K562 treated with DMSO at 1 percent for 4 hours (cell line): ENCODE measurements around the gene ELF4. TPM values are rescaled to one million over a fixed set of nuclear protein-coding genes. Genes with fewer than 3 reads are reported as not detected.

Experiments used
- total RNA-seq: library from RNA; unstranded; fragments of 300-600 nt; gene quantifications from 2 replicates; pipeline ENCODE4 v1.2.3, GENCODE V29; 2022; ENCODE audit not compliant: insufficient read depth

The ELF4 gene
- total RNA-seq: 31.9 and 39.4 TPM in 2 replicates

DNA sequence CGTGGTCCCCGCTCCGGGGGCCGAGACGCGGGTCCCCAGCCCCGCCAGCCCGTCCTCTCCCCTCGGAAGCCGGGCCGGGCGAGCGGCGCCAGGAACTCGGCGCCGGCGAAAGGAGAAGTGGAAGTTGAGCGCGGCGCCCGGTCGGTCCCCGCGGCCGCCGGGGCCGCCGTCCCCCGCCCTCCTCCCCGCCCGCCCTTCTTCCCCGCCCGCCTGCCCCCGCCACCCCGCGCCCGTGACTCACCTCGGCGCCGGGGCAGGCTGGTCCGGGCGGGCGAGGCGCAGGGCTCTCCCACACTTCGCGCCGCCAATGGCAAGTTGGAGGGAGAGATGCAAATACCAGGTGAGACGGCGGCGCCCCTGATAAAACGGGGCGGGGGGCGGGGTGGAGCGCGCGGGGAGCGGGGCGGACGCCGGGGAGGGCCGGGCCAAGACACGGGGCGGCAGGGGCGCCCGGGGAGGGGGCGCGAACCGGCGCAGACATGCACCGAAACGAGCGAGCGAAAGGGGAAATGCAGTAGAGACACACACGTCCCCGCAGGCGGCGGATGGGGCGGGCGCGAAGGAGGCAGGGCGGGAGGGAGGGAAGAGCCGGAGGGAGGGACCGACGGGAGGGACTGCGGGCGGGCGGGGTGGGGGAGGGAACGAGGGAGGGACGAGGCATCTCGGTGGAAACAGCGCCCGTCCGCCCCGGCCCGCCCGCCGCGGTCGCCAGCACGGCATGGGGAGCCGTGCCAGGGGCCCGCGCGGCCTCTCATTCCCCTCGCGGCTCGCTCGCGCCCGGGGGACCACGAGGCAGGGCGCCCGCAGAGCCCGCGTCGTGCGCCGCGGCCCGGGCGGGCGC is at the start of gene ELF4:
Gene ELF4 (minus strand): TSS at position 119 of the 841 bp plus-strand sequence. CDS start 29,167 bp downstream, outside the sequence.

Other genes with a start within 250 kb of the ELF4 start
- gene UTP14A, start 204.3 kb downstream of the ELF4 start, total RNA-seq: 17.6 and 18.7 TPM in 2 replicates
- gene BCORL1, start 127.9 kb downstream of the ELF4 start, total RNA-seq: 14.9 and 18.4 TPM in 2 replicates
- 69.7 and 79.6 TPM in 2 replicates for gene AIFM1, start 55.3 kb upstream of the ELF4 start, total RNA-seq
- gene RAB33A, start 61.5 kb upstream of the ELF4 start, total RNA-seq: not detected in 2 replicates
- 2.6 and 2.9 TPM in 2 replicates for gene ZNF280C, start 158.4 kb upstream of the ELF4 start, total RNA-seq
- gene SLC25A14, start 229.4 kb upstream of the ELF4 start, total RNA-seq: 9.3 and 10.8 TPM in 2 replicates